Astrocyte (in vitro differentiated cells and primary cell): ENCODE results near the gene TMEM179. TPM values are rescaled to one million over a fixed set of nuclear protein-coding genes. Genes with fewer than 3 reads are reported as not detected.
"Not testable (repeated sequence)": the region's sequence is repeated elsewhere in the genome, so short reads cannot be mapped to it uniquely, and the experiment has no call there.

Source experiments
- DNase-seq: peaks from one replicate; pipeline ENCODE4 v3.0.0-alpha.2; 2010; ENCODE audit warnings: low read depth
- FAIRE-seq: peaks from 2 replicates; lab custom pipeline; 2011; peaks lifted over from hg19 to GRCh38; lab: Jason Lieb, UNC
- H2AFZ ChIP-seq: 2 replicates; pipeline ENCODE4 v1.6.0; 2012; ENCODE audit warnings: low read depth, low read length, inconsistent platforms
- H3K27ac ChIP-seq: 2 replicates; pipeline ENCODE4 v1.5.1; 2011; ENCODE audit warnings: low read depth, low read length, inconsistent platforms
- H3K27me3 ChIP-seq: 2 replicates; pipeline ENCODE4 v1.6.0; 2011; ENCODE audit warnings: low read length, inconsistent platforms; ENCODE audit not compliant: insufficient read depth
- H3K36me3 ChIP-seq: 2 replicates; pipeline ENCODE4 v1.5.1; 2011; ENCODE audit warnings: low read length, inconsistent platforms; ENCODE audit not compliant: insufficient read depth
- H3K4me1 ChIP-seq: 2 replicates; pipeline ENCODE4 v1.5.1; 2011; ENCODE audit warnings: low read length, inconsistent platforms; ENCODE audit not compliant: insufficient read depth
- H3K4me2 ChIP-seq: 2 replicates; pipeline ENCODE4 v1.6.0; 2012; ENCODE audit warnings: low read length, inconsistent platforms
- H3K4me3 ChIP-seq: 2 replicates; pipeline ENCODE4 v1.5.1; 2011; ENCODE audit warnings: low read depth, mild to moderate bottlenecking, low read length, inconsistent platforms; ENCODE audit not compliant: insufficient read depth
- H3K79me2 ChIP-seq: 2 replicates; pipeline ENCODE4 v1.6.0; 2012; ENCODE audit warnings: mild to moderate bottlenecking, low read length, inconsistent platforms; ENCODE audit not compliant: insufficient read depth
- H3K9ac ChIP-seq: 2 replicates; pipeline ENCODE4 v1.6.0; 2012; ENCODE audit warnings: mild to moderate bottlenecking, low read length, inconsistent platforms
- H3K9me3 ChIP-seq: 2 replicates; pipeline ENCODE4 v1.5.1; 2012; ENCODE audit warnings: low read depth, mild to moderate bottlenecking, low read length, inconsistent platforms; ENCODE audit not compliant: insufficient read depth
- H4K20me1 ChIP-seq: 2 replicates; pipeline ENCODE4 v1.6.0; 2012; ENCODE audit warnings: low read length, inconsistent platforms; ENCODE audit not compliant: insufficient read depth
- H3K27ac Mint-ChIP-seq: one replicate; pipeline ENCODE4 v1.8.0; 2021; ENCODE audit warnings: mild to moderate bottlenecking, mixed read lengths; ENCODE audit not compliant: unreplicated experiment
- H3K27me3 Mint-ChIP-seq: one replicate; pipeline ENCODE4 v1.8.0; 2021; ENCODE audit warnings: low read depth, mixed read lengths; ENCODE audit not compliant: unreplicated experiment
- H3K36me3 Mint-ChIP-seq: one replicate; pipeline ENCODE4 v1.8.0; 2021; ENCODE audit warnings: low read depth, mixed read lengths; ENCODE audit not compliant: unreplicated experiment
- H3K4me1 Mint-ChIP-seq: one replicate; pipeline ENCODE4 v1.8.0; 2021; ENCODE audit warnings: low read depth, mixed read lengths; ENCODE audit not compliant: unreplicated experiment
- H3K4me3 Mint-ChIP-seq: one replicate; pipeline ENCODE4 v1.8.0; 2021; ENCODE audit warnings: mild to moderate bottlenecking, moderate library complexity, mixed read lengths; ENCODE audit not compliant: unreplicated experiment
- H3K9me3 Mint-ChIP-seq: one replicate; pipeline ENCODE4 v1.8.0; 2021; ENCODE audit warnings: mild to moderate bottlenecking, mixed read lengths; ENCODE audit not compliant: unreplicated experiment
- CTCF ChIP-seq: IDR thresholded peaks from 2 replicates; pipeline ENCODE4 v1.5.1; 2011; ENCODE audit warnings: low read depth, mild to moderate bottlenecking, inconsistent platforms, low read length, moderate library complexity; ENCODE audit not compliant: insufficient read depth
- EZH2 ChIP-seq: IDR thresholded peaks from 2 replicates; pipeline ENCODE4 v1.6.1; 2012; ENCODE audit warnings: mild to moderate bottlenecking, low read length, inconsistent platforms; ENCODE audit not compliant: insufficient read depth
- total RNA-seq: library from RNA; stranded (reverse); gene quantifications from 2 replicates; pipeline ENCODE4 v1.2.1, GENCODE V29; 2021

TMEM179 gene
- total RNA-seq, 1 donor from 2014 or later = 0.82 TPM

GRCh38 chr14:104581521-104581920 is 23.1 kb downstream of the TMEM179 start:
- no peak overlapping the region for H3K27ac ChIP-seq
- TF ChIP-seq CTCF (no peak), EZH2 (no peak)
- no peak overlapping the region for H3K4me2 ChIP-seq
- no peak overlapping the region for H3K4me3 Mint-ChIP-seq
- H3K9ac ChIP-seq = no peak overlapping the region
- no peaks in the 10 kb centered on the region for H3K36me3 Mint-ChIP-seq
- no peaks in the 10 kb centered on the region for H3K36me3 ChIP-seq
- H4K20me1 ChIP-seq = no peaks in the 10 kb centered on the region
- no peaks in the 10 kb centered on the region for H3K9me3 ChIP-seq
- no peaks in the 10 kb centered on the region for H3K27me3 ChIP-seq
- no peak for DNase-seq
- H3K79me2 ChIP-seq = no peaks in the 10 kb centered on the region
- peaks cover 26% of the 10 kb centered on the region for H3K27me3 Mint-ChIP-seq
- H3K9me3 Mint-ChIP-seq = no peaks in the 10 kb centered on the region
- no peak overlapping the region for H3K4me3 ChIP-seq
- no peaks in the 10 kb centered on the region for H3K4me1 ChIP-seq
- FAIRE-seq = no peak
- no peak overlapping the region for H2AFZ ChIP-seq
- no peaks in the 10 kb centered on the region for H3K4me1 Mint-ChIP-seq
- H3K27ac Mint-ChIP-seq = no peak overlapping the region

- FAIRE-seq = no peak
- H3K4me3 Mint-ChIP-seq = no peak overlapping the region
- Histone ChIP-seq H3K4me1 (no peaks in the 10 kb centered on the region), H4K20me1 (no peaks in the 10 kb centered on the region), H3K79me2 (no peaks in the 10 kb centered on the region), H3K9me3 (no peaks in the 10 kb centered on the region), H3K4me2 (no peak overlapping the region), H3K27ac (no peak overlapping the region), H3K9ac (no peak overlapping the region), H3K36me3 (no peaks in the 10 kb centered on the region), H2AFZ (no peak overlapping the region), H3K27me3 (no peaks in the 10 kb centered on the region), H3K4me3 (no peak overlapping the region)
- no peak overlapping the region for H3K27ac Mint-ChIP-seq
- TF ChIP-seq EZH2 (no peak), CTCF (no peak)
- peak; percentile 6 for DNase-seq
- no peaks in the 10 kb centered on the region for H3K36me3 Mint-ChIP-seq
- H3K9me3 Mint-ChIP-seq = no peaks in the 10 kb centered on the region
- H3K27me3 Mint-ChIP-seq = peaks cover 31% of the 10 kb centered on the region
- H3K4me1 Mint-ChIP-seq = no peaks in the 10 kb centered on the region
Observed at GRCh38 chr14:104580961-104581360, 23.6 kb downstream of the TMEM179 start.

- H3K27me3 Mint-ChIP-seq = peaks cover 27% of the 10 kb centered on the region
- H3K36me3 ChIP-seq, DNase-seq, H3K9ac ChIP-seq, H3K27ac ChIP-seq, H3K4me3 ChIP-seq, H3K4me2 ChIP-seq, H4K20me1 ChIP-seq, H3K36me3 Mint-ChIP-seq, H2AFZ ChIP-seq, H3K27me3 ChIP-seq, H3K9me3 ChIP-seq, FAIRE-seq, H3K4me1 Mint-ChIP-seq, H3K9me3 Mint-ChIP-seq, H3K4me3 Mint-ChIP-seq, H3K4me1 ChIP-seq, H3K27ac Mint-ChIP-seq, H3K79me2 ChIP-seq: not testable (repeated sequence)
Observed at GRCh38 chr14:104579939-104580338, 24.6 kb downstream of the TMEM179 start.
